SK-N-MC (cell line): ENCODE data around the gene SCIN.
A peak's percentile ranks its signal among the peaks of the same experiment; 100 is the strongest.
"Not testable (repeated sequence)": the region's sequence is repeated elsewhere in the genome, so short reads cannot be mapped to it uniquely, and the experiment has no call there.

Experiments
- DNase-seq: peaks from one replicate; pipeline ENCODE4 v3.0.0-alpha.2; 2011; ENCODE audit warnings: low read depth, low spot score
- H3K27ac ChIP-seq: fragments of 200-600 bp; sonication (generic); 2 replicates; pipeline ENCODE4 v1.5.1; 2016; ENCODE audit warnings: mixed run types
- H3K36me3 ChIP-seq: fragments of 200-600 bp; sonication (generic); 2 replicates; pipeline ENCODE4 v1.6.1; 2017; ENCODE audit warnings: antibody characterized with exemption, low read length, mixed read lengths; ENCODE audit not compliant: insufficient read depth
- H3K4me3 ChIP-seq: fragments of 200-600 bp; sonication (generic); 2 replicates; pipeline ENCODE4 v1.5.1; 2016
- H3K9ac ChIP-seq: fragments of 200-600 bp; sonication (generic); 2 replicates; pipeline ENCODE4 v1.8.0; 2017; ENCODE audit warnings: mixed run types, mixed read lengths; ENCODE audit not compliant: insufficient read length
- H3K9me3 ChIP-seq: fragments of 200-600 bp; sonication (generic); 2 replicates; pipeline ENCODE4 v1.6.1; 2017; ENCODE audit warnings: low read depth, mild to moderate bottlenecking, antibody characterized with exemption, low read length, moderate library complexity, mixed read lengths
- EZH2 ChIP-seq: fragments of 200-600 bp; sonication (generic); IDR thresholded peaks from one replicate; pipeline ENCODE4 v1.6.1; 2017; ENCODE audit warnings: antibody characterized with exemption
- FOXP2 ChIP-seq: optimal IDR thresholded peaks from 2 replicates; pipeline ENCODE3; 2011; ENCODE audit warnings: mild to moderate bottlenecking, moderate library complexity; ENCODE audit not compliant: insufficient read depth; ENCODE audit errors: extremely low read length, control extremely low read depth
- POLR2AphosphoS5 ChIP-seq: IDR thresholded peaks from 2 replicates; pipeline ENCODE4 v1.6.1; 2012; ENCODE audit warnings: mild to moderate bottlenecking, low read depth, low read length, borderline replicate concordance

SCIN gene

GRCh38 chr7:12570534-12571461, at the start of gene SCIN:
Gene SCIN (plus strand): TSS chr7:12570720. CDS start chr7:12570787, 67 bp downstream.
- no peak for DNase-seq
- no peak within 1 kb of the TSS for H3K4me3 ChIP-seq
- TF ChIP-seq POLR2AphosphoS5 (no peak), FOXP2 (no peak), EZH2 (no peak)
- H3K36me3 ChIP-seq = no peaks in the 10 kb centered on the region
- no peak within 1 kb of the TSS for H3K27ac ChIP-seq
- H3K9me3 ChIP-seq = no peaks in the 10 kb centered on the region
- no peak within 1 kb of the TSS for H3K9ac ChIP-seq

GRCh38 chr7:12524794-12525386, 45.6 kb upstream of the SCIN start:
- Histone ChIP-seq H3K27ac (no peak overlapping the region), H3K9ac (peak overlapping the region; percentile 43), H3K4me3 (peak overlapping the region; percentile 29), H3K9me3 (no peaks in the 10 kb centered on the region), H3K36me3 (no peaks in the 10 kb centered on the region)
- DNase-seq = peak; percentile 62
- TF ChIP-seq POLR2AphosphoS5 (no peak), FOXP2 (no peak), EZH2 (no peak)

- H3K9ac ChIP-seq, H3K27ac ChIP-seq, H3K4me3 ChIP-seq, H3K9me3 ChIP-seq, DNase-seq, H3K36me3 ChIP-seq: not testable (repeated sequence)
Observed at GRCh38 chr7:12526693-12527092, 43.8 kb upstream of the SCIN start.

DNA sequence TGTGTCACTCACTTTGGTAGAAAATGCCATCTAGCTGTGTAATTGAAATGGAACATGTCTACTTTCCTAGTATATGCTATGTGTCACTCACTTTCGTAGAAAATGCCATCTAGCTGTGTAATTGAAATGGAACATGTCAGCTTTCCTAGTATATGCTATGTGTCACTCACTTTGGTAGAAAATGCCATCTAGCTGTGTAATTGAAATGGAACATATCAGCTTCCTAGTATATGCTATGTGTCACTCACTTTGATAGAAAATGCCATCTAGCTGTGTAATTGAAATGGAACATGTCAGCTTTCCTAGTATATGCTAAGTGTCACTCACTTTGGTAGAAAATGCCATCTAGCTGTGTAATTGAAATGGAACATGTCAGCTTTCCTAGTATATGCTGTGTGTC, 42.9 kb upstream of the SCIN start:
- H3K9ac ChIP-seq, H3K4me3 ChIP-seq, H3K27ac ChIP-seq, H3K9me3 ChIP-seq, DNase-seq, H3K36me3 ChIP-seq: not testable (repeated sequence)

DNA sequence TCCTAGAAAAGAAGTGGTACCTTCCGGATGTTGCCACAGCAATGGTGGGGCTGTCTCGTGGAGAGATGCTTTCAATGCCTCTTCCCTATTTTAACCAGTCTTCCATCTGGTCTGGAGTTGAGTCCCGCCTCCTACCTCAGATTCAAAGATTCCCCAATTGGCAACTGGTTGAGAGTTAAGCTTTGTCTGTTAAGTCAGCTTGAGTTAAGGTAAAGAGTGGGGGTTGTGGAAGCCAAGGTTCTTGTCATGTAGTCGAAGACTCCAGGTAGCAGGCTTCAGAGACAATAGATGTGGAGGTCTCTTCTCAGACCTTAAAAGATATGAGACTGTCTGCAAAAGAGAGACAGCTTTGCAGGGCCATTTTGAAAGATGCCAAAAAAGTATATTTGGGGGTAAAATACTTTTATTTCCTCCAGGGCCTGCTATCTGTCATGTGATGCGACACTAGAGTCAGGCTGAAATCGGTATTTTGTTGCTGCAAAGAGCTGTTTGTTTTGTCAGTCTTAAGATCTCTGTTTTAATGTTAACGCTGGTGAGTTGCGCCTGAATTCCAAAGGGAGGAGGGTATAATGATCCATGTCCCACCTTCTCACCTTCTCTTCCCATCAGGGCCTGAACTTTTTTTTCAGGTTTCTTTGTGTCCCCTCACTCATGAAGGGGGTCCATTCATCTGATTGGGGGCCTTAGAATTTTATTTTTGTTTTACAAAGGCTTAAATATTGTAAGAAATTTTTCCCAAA, 40.4 kb upstream of the SCIN start:
- TF ChIP-seq POLR2AphosphoS5 = no peak
- no peak for TF ChIP-seq FOXP2
- no peak for TF ChIP-seq EZH2
- no peaks in the 10 kb centered on the region for H3K9me3 ChIP-seq
- no peak overlapping the region for H3K4me3 ChIP-seq
- no peak overlapping the region for H3K27ac ChIP-seq
- DNase-seq = no peak
- H3K36me3 ChIP-seq = no peaks in the 10 kb centered on the region
- H3K9ac ChIP-seq = no peak overlapping the region

GRCh38 chr7:12531784-12532183, 38.7 kb upstream of the SCIN start:
- H3K9me3 ChIP-seq = no peaks in the 10 kb centered on the region
- DNase-seq = no peak
- H3K27ac ChIP-seq = no peak overlapping the region
- H3K36me3 ChIP-seq = no peaks in the 10 kb centered on the region
- H3K9ac ChIP-seq = no peak overlapping the region
- TF ChIP-seq EZH2 (no peak), POLR2AphosphoS5 (no peak), FOXP2 (no peak)
- H3K4me3 ChIP-seq = no peak overlapping the region

GRCh38 chr7:12534046-12534445, 36.5 kb upstream of the SCIN start:
- Histone ChIP-seq H3K4me3 (no peak overlapping the region), H3K36me3 (no peaks in the 10 kb centered on the region), H3K9me3 (no peaks in the 10 kb centered on the region), H3K27ac (0 out of 2 replicates have a peak overlapping the region, but pooled peaks have one; percentile 2), H3K9ac (no peak overlapping the region)
- DNase-seq = no peak
- TF ChIP-seq EZH2 (no peak), FOXP2 (no peak), POLR2AphosphoS5 (no peak)

GRCh38 chr7:12539681-12540080, 30.8 kb upstream of the SCIN start:
- TF ChIP-seq FOXP2 = no peak
- no peak for TF ChIP-seq POLR2AphosphoS5
- no peak for TF ChIP-seq EZH2

DNA sequence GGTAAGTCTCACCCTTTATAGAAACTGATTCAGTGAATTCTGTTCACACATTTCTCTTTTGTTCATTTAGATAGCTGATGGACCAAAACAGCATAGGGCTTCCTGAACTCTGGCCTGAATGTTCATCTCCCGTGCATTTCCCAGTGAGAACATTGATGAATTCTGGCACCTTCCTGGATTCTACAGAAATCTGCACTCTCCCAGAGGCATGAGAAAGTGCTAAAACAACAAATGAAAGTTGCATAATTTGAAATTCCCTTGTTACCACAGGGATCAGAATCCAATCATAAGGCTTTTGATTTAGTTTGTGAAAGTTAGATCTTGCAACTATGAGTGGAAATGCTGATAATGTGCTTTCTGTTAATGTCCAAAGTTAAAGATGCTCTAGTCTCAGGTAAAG, 29.7 kb upstream of the SCIN start:
- no peak overlapping the region for H3K4me3 ChIP-seq
- H3K27ac ChIP-seq = no peak overlapping the region
- H3K9me3 ChIP-seq = no peaks in the 10 kb centered on the region
- no peak overlapping the region for H3K9ac ChIP-seq
- no peaks in the 10 kb centered on the region for H3K36me3 ChIP-seq
- DNase-seq = no peak
- TF ChIP-seq EZH2 (no peak), FOXP2 (no peak), POLR2AphosphoS5 (no peak)

More at GRCh38 chr7:12539681-12540080, 30.8 kb upstream of the SCIN start:
- Histone ChIP-seq H3K36me3 (no peaks in the 10 kb centered on the region), H3K27ac (no peak overlapping the region), H3K4me3 (no peak overlapping the region), H3K9ac (no peak overlapping the region), H3K9me3 (no peaks in the 10 kb centered on the region)
- no peak for DNase-seq
